Neural cell (in vitro differentiated cells): ENCODE measurements around the gene LIN37. TPM values are rescaled to one million over a fixed set of nuclear protein-coding genes. Genes with fewer than 3 reads are reported as not detected.
A peak's percentile ranks its signal among the peaks of the same experiment; 100 is the strongest.

Experiments
- H2AFZ ChIP-seq: fragments of 200-600, 300-800 bp; sonication (generic), shearing (Covaris generic); 2 replicates; pipeline ENCODE4 v1.6.0; 2014; ENCODE audit warnings: low read depth, mild to moderate bottlenecking, antibody characterized with exemption, low read length, moderate library complexity
- H3F3A ChIP-seq: fragments of 200-600 bp; shearing (Covaris generic); 2 replicates; pipeline ENCODE4 v1.6.1; 2016; ENCODE audit warnings: mild to moderate bottlenecking, moderate library complexity, mixed read lengths, antibody characterized with exemption, low read length; ENCODE audit not compliant: insufficient read depth, poor library complexity, severe bottlenecking
- H3K27ac ChIP-seq: fragments of 200-600, 300-800 bp; sonication (generic), shearing (Covaris generic); 2 replicates; pipeline ENCODE4 v1.5.1; 2014; ENCODE audit warnings: mild to moderate bottlenecking, low read length, moderate library complexity
- H3K27me3 ChIP-seq: fragments of 300-800, 200-600 bp; sonication (generic), shearing (Covaris generic); 2 replicates; pipeline ENCODE4 v1.6.0; 2014; ENCODE audit warnings: mild to moderate bottlenecking, low read depth, low read length, moderate library complexity; ENCODE audit not compliant: insufficient read depth
- H3K36me3 ChIP-seq: fragments of 300-800, 200-600 bp; sonication (generic), shearing (Covaris generic); 2 replicates; pipeline ENCODE4 v1.5.1; 2014; ENCODE audit warnings: mild to moderate bottlenecking, antibody characterized with exemption, low read length, moderate library complexity; ENCODE audit not compliant: insufficient read depth
- H3K4me2 ChIP-seq: fragments of 300-800, 200-600 bp; sonication (generic), shearing (Covaris generic); 2 replicates; pipeline ENCODE4 v1.6.0; 2014; ENCODE audit warnings: mild to moderate bottlenecking, low read length
- H3K4me3 ChIP-seq: fragments of 300-800, 200-600 bp; sonication (generic), shearing (Covaris generic); 2 replicates; pipeline ENCODE4 v1.5.1; 2014; ENCODE audit warnings: mild to moderate bottlenecking, low read length, moderate library complexity
- H3K79me2 ChIP-seq: fragments of 200-600 bp; shearing (Covaris generic); replicated peaks from 2 replicates; pipeline ENCODE4 v1.6.0; 2014; ENCODE audit warnings: mild to moderate bottlenecking, low read length, moderate library complexity; ENCODE audit not compliant: insufficient read depth
- H3K9ac ChIP-seq: fragments of 300-800, 200-600 bp; sonication (generic), shearing (Covaris generic); 2 replicates; pipeline ENCODE4 v1.6.1; 2016; ENCODE audit warnings: mild to moderate bottlenecking, low read length, mixed read lengths
- H3K9me2 ChIP-seq: fragments of 200-600 bp; shearing (Covaris generic); 2 replicates; pipeline ENCODE4 v1.6.1; 2016; ENCODE audit warnings: mild to moderate bottlenecking, low read length, mixed read lengths; ENCODE audit not compliant: insufficient read depth
- H3K9me3 ChIP-seq: fragments of 200-600, 300-800 bp; sonication (generic), shearing (Covaris generic); 2 replicates; pipeline ENCODE4 v1.6.1; 2016; ENCODE audit warnings: mild to moderate bottlenecking, mixed run types, low read length, moderate library complexity, mixed read lengths
- H4K20me1 ChIP-seq: fragments of 200-600 bp; shearing (Covaris generic); 2 replicates; pipeline ENCODE4 v1.6.1; 2016; ENCODE audit warnings: mild to moderate bottlenecking, mixed run types; ENCODE audit not compliant: insufficient read depth
- CTCF ChIP-seq: fragments of 450-650 bp; IDR thresholded peaks from 2 replicates; pipeline ENCODE4 v1.5.1; 2014; ENCODE audit warnings: antibody characterized with exemption, mild to moderate bottlenecking, moderate library complexity; ENCODE audit not compliant: poor library complexity, severe bottlenecking
- EP300 ChIP-seq: fragments of 450-650 bp; conservative IDR thresholded peaks from 2 replicates; pipeline ENCODE4 v1.6.1; 2014; ENCODE audit warnings: antibody characterized with exemption, mild to moderate bottlenecking, moderate library complexity; ENCODE audit not compliant: poor library complexity, severe bottlenecking
- EZH2 ChIP-seq: fragments of 200-600, 300-800 bp; shearing (Covaris generic), sonication (generic); IDR thresholded peaks from 2 replicates; pipeline ENCODE4 v1.6.1; 2014; ENCODE audit warnings: antibody characterized with exemption, low read length, borderline replicate concordance, mild to moderate bottlenecking; ENCODE audit not compliant: insufficient read depth, poor library complexity, severe bottlenecking
- MXI1 ChIP-seq: fragments of 450-650 bp; conservative IDR thresholded peaks from 2 replicates; pipeline ENCODE4 v1.6.1; 2014; ENCODE audit warnings: antibody characterized with exemption, mild to moderate bottlenecking; ENCODE audit not compliant: poor library complexity, severe bottlenecking
- POLR2AphosphoS5 ChIP-seq: IDR thresholded peaks from 2 replicates; pipeline ENCODE4 v1.6.1; 2012
- RAD21 ChIP-seq: fragments of 450-650 bp; conservative IDR thresholded peaks from 2 replicates; pipeline ENCODE4 v1.6.1; 2014; ENCODE audit warnings: antibody characterized with exemption, mild to moderate bottlenecking, moderate library complexity
- REST ChIP-seq: IDR thresholded peaks from 2 replicates; pipeline ENCODE4 v1.6.1; 2012; ENCODE audit warnings: borderline replicate concordance
- SMC3 ChIP-seq: fragments of 450-650 bp; conservative IDR thresholded peaks from 2 replicates; pipeline ENCODE4 v1.6.1; 2014; ENCODE audit warnings: antibody characterized with exemption, mild to moderate bottlenecking, moderate library complexity; ENCODE audit not compliant: poor library complexity
- TAF1 ChIP-seq: IDR thresholded peaks from 2 replicates; pipeline ENCODE4 v1.6.1; 2012; ENCODE audit warnings: low read depth
- polyA plus RNA-seq: library from polyadenylated mRNA; depleted of rRNA; stranded (reverse); fragments of >200 nt; gene quantifications from 2 replicates; pipeline ENCODE4 v1.2.3, GENCODE V29; 2014

The LIN37 gene
- polyA plus RNA-seq, 1 donor from 2014 or later: 25.7 TPM

GRCh38 chr19:35715981-35716800 lies 32.2 kb upstream of the LIN37 start:
- Histone ChIP-seq H2AFZ (peak overlapping the region; percentile 84), H3K27ac (peak overlapping the region; percentile 71), H3K9me3 (no peaks in the 10 kb centered on the region), H3K9ac (peak overlapping the region; percentile 75), H3K4me3 (peak overlapping the region; percentile 99), H3F3A (no peaks in the 10 kb centered on the region), H3K9me2 (no peaks in the 10 kb centered on the region), H3K4me2 (peak overlapping the region; percentile 76), H3K79me2 (peaks cover 22% of the 10 kb centered on the region), H3K36me3 (no peaks in the 10 kb centered on the region), H4K20me1 (no peaks in the 10 kb centered on the region), H3K27me3 (no peaks in the 10 kb centered on the region)
- TF ChIP-seq POLR2AphosphoS5 (no peak), MXI1 (no peak), SMC3 (no peak), REST (no peak), TAF1 (no peak), CTCF (no peak), EP300 (no peak), RAD21 (no peak), EZH2 (no peak)

GRCh38 chr19:35716801-35717664 lies 31.3 kb upstream of the LIN37 start:
- Histone ChIP-seq H3K4me2 (peak overlapping the region; percentile 76), H4K20me1 (no peaks in the 10 kb centered on the region), H3K9ac (peak overlapping the region; percentile 75), H3K4me3 (peak overlapping the region; percentile 99), H3K79me2 (peaks cover 22% of the 10 kb centered on the region), H2AFZ (peak overlapping the region; percentile 84), H3K9me3 (no peaks in the 10 kb centered on the region), H3K36me3 (no peaks in the 10 kb centered on the region), H3K27ac (peak overlapping the region; percentile 71), H3K9me2 (no peaks in the 10 kb centered on the region), H3K27me3 (no peaks in the 10 kb centered on the region), H3F3A (no peaks in the 10 kb centered on the region)
- TF ChIP-seq TAF1 (no peak), EP300 (peak; percentile 42), SMC3 (peak; percentile 87), EZH2 (no peak), POLR2AphosphoS5 (peak; percentile 33), CTCF (peak; percentile 92), MXI1 (peak; percentile 96), RAD21 (peak; percentile 86), REST (peak; percentile 51)
